Measurements from ENCODE around the gene USP19. TPM values are rescaled to one million over a fixed set of nuclear protein-coding genes. Genes with fewer than 3 reads are reported as not detected.

Gene USP19
- total RNA-seq, 1 experiment from 2014 or later: 31.5 TPM

DNA sequence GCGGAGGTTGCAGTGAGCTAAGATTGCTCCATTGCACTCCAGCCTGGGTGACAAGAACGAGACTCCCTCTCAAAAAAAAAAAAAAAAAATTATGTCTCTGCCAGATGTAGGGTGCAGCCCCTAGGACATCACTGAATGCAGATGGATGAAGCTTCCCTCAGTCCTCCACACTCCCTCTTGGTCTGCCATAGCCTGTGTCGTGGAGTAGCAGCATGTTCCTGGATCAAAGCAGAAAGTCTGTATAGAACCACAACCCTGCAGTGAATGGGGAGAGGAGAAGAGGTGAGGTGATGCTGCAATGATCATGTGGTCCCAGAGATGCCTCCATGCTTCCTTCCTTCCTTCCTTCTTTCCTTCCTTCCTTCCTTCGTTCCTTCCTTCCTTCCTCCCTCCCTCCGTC is 27.5 kb upstream of the USP19 start:
- H3K4me1 ChIP-seq (ENCODE audit: low read length): no peaks in the 10 kb centered on the region

GRCh38 chr3:49140080-49140479 is 19.5 kb upstream of the USP19 start:
- no peaks in the 10 kb centered on the region for H3K79me2 ChIP-seq (ENCODE audit: low read length)

More for the DNA sequence above, 27.5 kb upstream of the USP19 start:
- Histone ChIP-seq H2AFZ (ENCODE audit: low read length) (no peak overlapping the region), H3K9me2 (replicated peaks; ENCODE audit: insufficient read depth, low read length) (no peaks in the 10 kb centered on the region), H3K36me3 (ENCODE audit: insufficient read depth, low read length) (no peaks in the 10 kb centered on the region), H3K4me3 (ENCODE audit: low read length) (no peak overlapping the region), H4K20me1 (ENCODE audit: insufficient read depth, low read depth, low read length) (no peaks in the 10 kb centered on the region), H3K4me2 (ENCODE audit: low read depth, low read length, poor library complexity, severe bottlenecking) (no peak overlapping the region), H3K79me2 (ENCODE audit: low read length) (no peaks in the 10 kb centered on the region), H3K27me3 (ENCODE audit: low read length) (no peaks in the 10 kb centered on the region), H3K9ac (ENCODE audit: low read length) (no peak overlapping the region), H3K9me3 (ENCODE audit: low read length) (no peaks in the 10 kb centered on the region), H3K27ac (ENCODE audit: low read length) (no peak overlapping the region)
- no peak for DNase-seq

DNA sequence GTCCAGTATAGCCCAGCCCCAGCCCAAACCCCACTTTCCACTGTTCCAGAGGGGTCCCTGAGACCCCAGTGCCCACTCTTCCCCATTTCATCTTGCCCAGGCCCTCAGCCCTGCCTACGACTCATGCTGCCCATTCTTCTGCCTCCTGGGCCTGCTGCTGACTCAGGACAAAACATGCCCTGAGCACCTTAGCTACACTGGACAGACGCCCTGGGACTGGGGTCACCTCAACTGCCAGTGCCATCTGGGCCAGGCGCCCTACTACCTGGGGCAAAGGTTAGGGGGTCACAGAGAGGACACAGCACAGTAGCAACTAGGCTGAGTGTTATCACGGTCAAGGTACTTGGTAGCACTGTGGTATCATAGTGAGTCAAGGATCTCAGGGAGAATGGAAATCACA is 14.9 kb upstream of the USP19 start:
- Histone ChIP-seq H2AFZ (ENCODE audit: low read length) (no peak overlapping the region), H3K27me3 (ENCODE audit: low read length) (no peaks in the 10 kb centered on the region)

More at GRCh38 chr3:49140080-49140479, 19.5 kb upstream of the USP19 start:
- no peak for DNase-seq
- H3K27me3 ChIP-seq (ENCODE audit: low read length): no peaks in the 10 kb centered on the region
- no peak overlapping the region for H2AFZ ChIP-seq (ENCODE audit: low read length)
- H3K36me3 ChIP-seq (ENCODE audit: insufficient read depth, low read length): no peaks in the 10 kb centered on the region
- H3K27ac ChIP-seq (ENCODE audit: low read length): no peak overlapping the region
- H3K4me1 ChIP-seq (ENCODE audit: low read length): no peaks in the 10 kb centered on the region
- no peak overlapping the region for H3K9ac ChIP-seq (ENCODE audit: low read length)
- H4K20me1 ChIP-seq (ENCODE audit: insufficient read depth, low read depth, low read length): no peaks in the 10 kb centered on the region
- no peak overlapping the region for H3K4me2 ChIP-seq (ENCODE audit: low read depth, low read length, poor library complexity, severe bottlenecking)
- H3K9me2 ChIP-seq (replicated peaks; ENCODE audit: insufficient read depth, low read length): no peaks in the 10 kb centered on the region
- no peaks in the 10 kb centered on the region for H3K9me3 ChIP-seq (ENCODE audit: low read length)
- no peak overlapping the region for H3K4me3 ChIP-seq (ENCODE audit: low read length)

DNA sequence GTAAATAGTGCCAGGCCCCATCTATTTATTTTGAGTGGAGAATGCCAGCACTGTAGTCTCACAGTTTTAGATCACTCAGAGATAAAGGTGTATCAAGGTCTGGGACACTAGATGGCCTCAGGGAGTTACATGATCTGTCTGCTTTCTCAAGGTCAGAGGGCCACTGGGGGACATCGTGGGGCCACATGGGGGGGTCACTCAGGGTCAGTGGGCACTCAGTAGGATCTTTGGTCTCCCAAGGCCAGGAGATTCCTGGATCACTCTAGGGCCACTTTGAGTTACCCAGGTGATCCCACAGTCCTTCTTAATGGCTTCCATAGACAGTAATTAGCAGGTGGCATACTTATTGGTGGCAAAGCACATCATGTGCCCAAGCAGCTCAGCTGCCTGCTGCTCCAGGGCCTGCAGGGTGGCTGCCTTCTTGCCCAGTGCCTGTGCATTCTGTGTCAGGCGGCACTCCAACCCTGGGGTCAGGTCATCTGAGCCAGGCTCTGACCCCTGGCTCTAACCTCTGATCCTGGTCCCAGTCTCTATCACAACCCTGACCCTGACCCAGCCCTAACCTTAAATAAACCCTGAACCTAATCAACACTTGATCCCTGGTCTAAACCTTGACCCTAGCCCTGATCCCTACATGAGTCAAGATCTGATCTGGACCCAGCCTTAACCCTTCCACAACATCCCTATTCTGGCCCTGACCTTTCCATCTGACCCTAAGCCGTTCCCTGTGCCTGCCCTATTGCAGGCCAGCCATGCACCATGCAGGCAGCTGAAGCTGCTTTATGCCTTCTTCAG is 14.0 kb upstream of the USP19 start:
- Histone ChIP-seq H4K20me1 (ENCODE audit: insufficient read depth, low read depth, low read length) (no peaks in the 10 kb centered on the region), H3K9ac (ENCODE audit: low read length) (no peak overlapping the region), H3K27ac (ENCODE audit: low read length) (no peak overlapping the region), H3K79me2 (ENCODE audit: low read length) (no peaks in the 10 kb centered on the region), H3K27me3 (ENCODE audit: low read length) (no peaks in the 10 kb centered on the region), H3K9me2 (replicated peaks; ENCODE audit: insufficient read depth, low read length) (no peaks in the 10 kb centered on the region), H3K4me1 (ENCODE audit: low read length) (no peaks in the 10 kb centered on the region), H3K9me3 (ENCODE audit: low read length) (no peaks in the 10 kb centered on the region), H3K4me3 (ENCODE audit: low read length) (no peak overlapping the region), H3K36me3 (ENCODE audit: insufficient read depth, low read length) (no peaks in the 10 kb centered on the region), H2AFZ (ENCODE audit: low read length) (no peak overlapping the region), H3K4me2 (ENCODE audit: low read depth, low read length, poor library complexity, severe bottlenecking) (no peak overlapping the region)
- no peak for DNase-seq

More for the DNA sequence above, 14.9 kb upstream of the USP19 start:
- Histone ChIP-seq H3K4me2 (ENCODE audit: low read depth, low read length, poor library complexity, severe bottlenecking) (no peak overlapping the region), H3K4me3 (ENCODE audit: low read length) (no peak overlapping the region), H4K20me1 (ENCODE audit: insufficient read depth, low read depth, low read length) (no peaks in the 10 kb centered on the region), H3K9me3 (ENCODE audit: low read length) (no peaks in the 10 kb centered on the region), H3K36me3 (ENCODE audit: insufficient read depth, low read length) (no peaks in the 10 kb centered on the region), H3K9ac (ENCODE audit: low read length) (no peak overlapping the region), H3K4me1 (ENCODE audit: low read length) (no peaks in the 10 kb centered on the region), H3K9me2 (replicated peaks; ENCODE audit: insufficient read depth, low read length) (no peaks in the 10 kb centered on the region), H3K79me2 (ENCODE audit: low read length) (no peaks in the 10 kb centered on the region), H3K27ac (ENCODE audit: low read length) (no peak overlapping the region)
- no peak for DNase-seq

DNA sequence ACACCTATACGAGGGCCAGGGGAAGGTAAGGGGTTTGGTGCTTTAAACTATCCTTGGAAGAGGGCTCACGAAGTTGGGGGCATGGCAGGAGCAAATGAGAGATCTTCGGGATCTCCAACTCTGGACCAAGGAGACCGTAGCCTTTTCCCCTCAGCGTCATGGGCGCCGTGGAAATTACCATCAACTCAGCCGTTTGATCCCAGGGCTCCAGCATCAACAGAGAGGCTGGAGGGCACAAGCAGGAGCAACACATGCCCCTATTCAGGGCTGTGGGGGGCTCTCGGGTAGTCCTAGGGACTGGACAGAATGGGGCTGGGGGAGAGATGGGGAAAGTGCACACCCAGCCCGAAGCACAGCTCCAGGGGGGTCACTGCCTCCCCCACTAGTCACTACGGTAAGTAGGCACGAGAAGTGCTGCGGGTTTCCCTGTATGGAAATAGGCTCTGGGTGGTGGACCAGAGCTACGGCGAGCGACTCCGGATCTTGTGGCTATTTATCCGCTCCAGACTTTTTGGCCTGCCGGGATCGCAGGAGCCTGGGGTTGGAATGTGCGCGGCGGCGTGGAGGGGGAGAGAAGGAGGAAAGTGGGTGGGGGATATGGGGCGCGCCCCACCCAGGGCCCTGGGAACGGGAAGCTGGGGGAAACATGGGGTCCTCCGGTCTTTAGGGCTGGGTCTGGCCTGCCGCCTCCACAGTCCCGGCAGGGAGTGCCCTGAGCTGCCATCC is 12.8 kb upstream of the USP19 start:
- Histone ChIP-seq H3K36me3 (ENCODE audit: insufficient read depth, low read length) (no peaks in the 10 kb centered on the region), H3K9ac (ENCODE audit: low read length) (no peak overlapping the region), H3K9me2 (replicated peaks; ENCODE audit: insufficient read depth, low read length) (no peaks in the 10 kb centered on the region), H3K27me3 (ENCODE audit: low read length) (no peaks in the 10 kb centered on the region), H3K79me2 (ENCODE audit: low read length) (no peaks in the 10 kb centered on the region), H3K27ac (ENCODE audit: low read length) (no peak overlapping the region), H3K9me3 (ENCODE audit: low read length) (no peaks in the 10 kb centered on the region), H4K20me1 (ENCODE audit: insufficient read depth, low read depth, low read length) (no peaks in the 10 kb centered on the region), H3K4me3 (ENCODE audit: low read length) (no peak overlapping the region), H3K4me2 (ENCODE audit: low read depth, low read length, poor library complexity, severe bottlenecking) (no peak overlapping the region), H2AFZ (ENCODE audit: low read length) (no peak overlapping the region), H3K4me1 (ENCODE audit: low read length) (no peaks in the 10 kb centered on the region)
- no peak for DNase-seq

DNA sequence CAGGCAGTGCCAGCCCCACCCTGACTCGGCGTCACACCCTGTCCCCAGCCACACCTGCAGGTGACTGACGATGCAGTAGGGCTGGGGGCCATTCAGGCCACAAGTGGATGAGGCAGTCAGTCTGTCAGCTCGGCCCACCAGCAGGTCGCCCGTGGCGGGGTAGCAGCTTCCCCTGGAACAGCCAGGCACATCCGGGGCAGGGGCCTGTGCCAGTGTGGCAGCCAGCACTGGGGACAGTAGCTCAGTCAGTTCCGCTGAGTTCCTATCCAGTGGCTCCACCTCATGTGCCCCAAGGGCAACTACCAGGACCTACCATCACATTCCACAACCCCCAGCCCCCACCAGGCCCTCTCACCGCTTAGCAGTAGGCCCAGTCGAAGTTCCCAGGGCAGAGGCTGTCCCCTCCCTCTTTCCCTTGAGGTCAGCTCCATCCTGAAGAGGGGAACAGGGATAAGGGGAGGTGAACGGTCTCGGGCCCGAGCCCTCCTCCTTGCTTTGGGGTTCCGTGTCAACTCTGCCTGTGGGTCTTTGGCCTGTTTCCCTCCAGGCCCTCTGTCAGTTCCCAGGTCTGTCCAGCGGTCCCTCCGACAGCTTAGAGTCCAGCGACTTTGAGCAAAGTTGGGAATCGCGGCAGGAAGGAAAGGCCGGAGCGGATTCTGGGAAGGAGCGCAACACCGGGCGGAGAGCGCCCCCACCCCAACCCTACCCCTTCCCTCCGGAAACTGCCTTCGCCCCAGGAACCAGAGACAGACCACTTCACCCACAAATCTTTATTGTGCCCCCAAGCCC is 12.0 kb upstream of the USP19 start, which contains the start of gene LAMB2:
Gene LAMB2, minus strand, starts transcription at position 614 of the 789 bp plus-strand sequence. Its CDS starts 183 bp downstream, at position 431.
- H3K27ac ChIP-seq (ENCODE audit: low read length): no peak within 1 kb of the TSS
- H3K27me3 ChIP-seq (ENCODE audit: low read length): no peaks in the 10 kb centered on the region
- H3K9me3 ChIP-seq (ENCODE audit: low read length): no peaks in the 10 kb centered on the region
- no peak within 1 kb of the TSS for H3K4me2 ChIP-seq (ENCODE audit: low read depth, low read length, poor library complexity, severe bottlenecking)
- H3K4me3 ChIP-seq (ENCODE audit: low read length): no peak within 1 kb of the TSS
- no peak for DNase-seq
- H3K36me3 ChIP-seq (ENCODE audit: insufficient read depth, low read length): no peaks in the 10 kb centered on the region
- H4K20me1 ChIP-seq (ENCODE audit: insufficient read depth, low read depth, low read length): no peaks in the 10 kb centered on the region
- no peak within 1 kb of the TSS for H3K9ac ChIP-seq (ENCODE audit: low read length)
- no peaks in the 10 kb centered on the region for H3K9me2 ChIP-seq (replicated peaks; ENCODE audit: insufficient read depth, low read length)
- no peaks in the 10 kb centered on the region for H3K4me1 ChIP-seq (ENCODE audit: low read length)
- H3K79me2 ChIP-seq (ENCODE audit: low read length): no peaks in the 10 kb centered on the region
- no peak within 1 kb of the TSS for H2AFZ ChIP-seq (ENCODE audit: low read length)

- no peaks in the 10 kb centered on the region for H3K4me1 ChIP-seq (ENCODE audit: low read length)
- no peak overlapping the region for H2AFZ ChIP-seq (ENCODE audit: low read length)
Observed at GRCh38 chr3:49132073-49132436, 11.4 kb upstream of the USP19 start.

GRCh38 chr3:49131576-49131975 is 11.0 kb upstream of the USP19 start:
- H3K4me2 ChIP-seq (ENCODE audit: low read depth, low read length, poor library complexity, severe bottlenecking): no peak overlapping the region

More at GRCh38 chr3:49132073-49132436, 11.4 kb upstream of the USP19 start:
- Histone ChIP-seq H3K79me2 (ENCODE audit: low read length) (no peaks in the 10 kb centered on the region), H4K20me1 (ENCODE audit: insufficient read depth, low read depth, low read length) (no peaks in the 10 kb centered on the region), H3K36me3 (ENCODE audit: insufficient read depth, low read length) (no peaks in the 10 kb centered on the region), H3K4me3 (ENCODE audit: low read length) (no peak overlapping the region), H3K9me3 (ENCODE audit: low read length) (no peaks in the 10 kb centered on the region), H3K27ac (ENCODE audit: low read length) (no peak overlapping the region), H3K9me2 (replicated peaks; ENCODE audit: insufficient read depth, low read length) (no peaks in the 10 kb centered on the region), H3K4me2 (ENCODE audit: low read depth, low read length, poor library complexity, severe bottlenecking) (no peak overlapping the region), H3K27me3 (ENCODE audit: low read length) (no peaks in the 10 kb centered on the region), H3K9ac (ENCODE audit: low read length) (no peak overlapping the region)
- no peak for DNase-seq

More at GRCh38 chr3:49131576-49131975, 11.0 kb upstream of the USP19 start:
- Histone ChIP-seq H3K79me2 (ENCODE audit: low read length) (no peaks in the 10 kb centered on the region), H3K9ac (ENCODE audit: low read length) (no peak overlapping the region), H4K20me1 (ENCODE audit: insufficient read depth, low read depth, low read length) (no peaks in the 10 kb centered on the region), H3K9me2 (replicated peaks; ENCODE audit: insufficient read depth, low read length) (no peaks in the 10 kb centered on the region), H3K27ac (ENCODE audit: low read length) (no peak overlapping the region), H2AFZ (ENCODE audit: low read length) (no peak overlapping the region), H3K9me3 (ENCODE audit: low read length) (no peaks in the 10 kb centered on the region), H3K27me3 (ENCODE audit: low read length) (no peaks in the 10 kb centered on the region), H3K4me3 (ENCODE audit: low read length) (no peak overlapping the region), H3K36me3 (ENCODE audit: insufficient read depth, low read length) (no peaks in the 10 kb centered on the region), H3K4me1 (ENCODE audit: low read length) (no peaks in the 10 kb centered on the region)
- DNase-seq: no peak

Measured in Karpas-422 (cell line).